Measurements from ENCODE around the gene NELL2. TPM values are rescaled to one million over a fixed set of nuclear protein-coding genes. Genes with fewer than 3 reads are reported as not detected.
"Not testable (repeated sequence)": the region's sequence is repeated elsewhere in the genome, so short reads cannot be mapped to it uniquely, and the experiment has no call there.

The NELL2 gene
- total RNA-seq, 2 experiments from 2014 or later = 0.95 to 1.8 TPM

- CTCF ChIA-PET (ENCODE audit: unreplicated experiment) = no interaction called here
- BruUV-seq (replicated peaks) = no TSS peak
- Histone ChIP-seq H3K9me2 (ENCODE audit: insufficient read depth, low read length) (no peaks in the 10 kb centered on the region), H3K4me1 (ENCODE audit: insufficient read depth, low read length, poor library complexity, severe bottlenecking) (peaks cover 6% of the 10 kb centered on the region), H4K20me1 (ENCODE audit: insufficient read depth, low read length) (no peaks in the 10 kb centered on the region), H3K4me2 (ENCODE audit: low read length) (no peak overlapping the region), H3K27ac (ENCODE audit: low read depth, low read length, poor library complexity, severe bottlenecking) (no peak overlapping the region), H3K9me3 (ENCODE audit: low read length) (no peaks in the 10 kb centered on the region), H2AFZ (ENCODE audit: low read length) (no peak overlapping the region), H3K4me3 (ENCODE audit: low read depth, low read length, poor library complexity, severe bottlenecking) (no peak overlapping the region), H3K79me2 (ENCODE audit: insufficient read depth, low read depth, low read length) (no peaks in the 10 kb centered on the region), H3K36me3 (ENCODE audit: insufficient read depth, low read length) (no peaks in the 10 kb centered on the region)
- TF ChIP-seq CTCF (conservative IDR thresholded peaks at IDR 0.05; ENCODE audit: low read length) (no peak), EZH2phosphoT487 (IDR thresholded peaks at IDR 0.05; ENCODE audit: borderline replicate concordance, low read depth, low read length) (no peak)
- POLR2A ChIA-PET = interaction anchor here (1.0 to 1.4 kb wide), 4 partner anchors 11 to 21 kb away, joined by 3 to 5 read pairs (median 4); no protein-coding TSS in a partner anchor
- intact Hi-C loops (cut with micrococcal nuclease; ENCODE audit: unreplicated experiment) = no loop called here
- DNase-seq (ENCODE audit: low spot score) = no peak
Measured at GRCh38 chr12:44827832-44828438, 48.2 kb downstream of the NELL2 start.

- H2AFZ ChIP-seq (ENCODE audit: low read length); H3K4me3 ChIP-seq (ENCODE audit: low read depth, low read length, poor library complexity, severe bottlenecking); H3K9me3 ChIP-seq (ENCODE audit: low read length); H3K4me1 ChIP-seq (ENCODE audit: insufficient read depth, low read length, poor library complexity, severe bottlenecking); H4K20me1 ChIP-seq (ENCODE audit: insufficient read depth, low read length); H3K79me2 ChIP-seq (ENCODE audit: insufficient read depth, low read depth, low read length); intact Hi-C loops (cut with micrococcal nuclease; ENCODE audit: unreplicated experiment); DNase-seq (ENCODE audit: low spot score); H3K4me2 ChIP-seq (ENCODE audit: low read length); CTCF ChIA-PET (ENCODE audit: unreplicated experiment); H3K36me3 ChIP-seq (ENCODE audit: insufficient read depth, low read length); H3K27ac ChIP-seq (ENCODE audit: low read depth, low read length, poor library complexity, severe bottlenecking); BruUV-seq (replicated peaks); H3K9me2 ChIP-seq (ENCODE audit: insufficient read depth, low read length): not testable (repeated sequence)
- POLR2A ChIA-PET = interaction anchor here (1.6 kb wide), 1 partner anchor 27 kb away, joined by 4 read pairs; no protein-coding TSS in a partner anchor
Measured at GRCh38 chr12:44821702-44822101, 54.4 kb downstream of the NELL2 start.

GRCh38 chr12:44819884-44820283 lies 56.2 kb downstream of the NELL2 start:
- DNase-seq (ENCODE audit: low spot score) = no peak
- CTCF ChIA-PET (ENCODE audit: unreplicated experiment) = no interaction called here
- no peaks in the 10 kb centered on the region for H4K20me1 ChIP-seq (ENCODE audit: insufficient read depth, low read length)
- no peaks in the 10 kb centered on the region for H3K36me3 ChIP-seq (ENCODE audit: insufficient read depth, low read length)
- H3K4me1 ChIP-seq (ENCODE audit: insufficient read depth, low read length, poor library complexity, severe bottlenecking) = peaks cover 5% of the 10 kb centered on the region
- H3K79me2 ChIP-seq (ENCODE audit: insufficient read depth, low read depth, low read length) = no peaks in the 10 kb centered on the region
- TF ChIP-seq CTCF (conservative IDR thresholded peaks at IDR 0.05; ENCODE audit: low read length) (no peak), EZH2phosphoT487 (IDR thresholded peaks at IDR 0.05; ENCODE audit: borderline replicate concordance, low read depth, low read length) (no peak)
- H2AFZ ChIP-seq (ENCODE audit: low read length) = no peak overlapping the region
- 0 out of 2 replicates have a peak, but pooled peaks cover 6% of the 10 kb centered on the region for H3K9me3 ChIP-seq (ENCODE audit: low read length)
- no TSS peak for BruUV-seq (replicated peaks)
- no peaks in the 10 kb centered on the region for H3K9me2 ChIP-seq (ENCODE audit: insufficient read depth, low read length)
- intact Hi-C loops (cut with micrococcal nuclease; ENCODE audit: unreplicated experiment) = no loop called here
- no peak overlapping the region for H3K27ac ChIP-seq (ENCODE audit: low read depth, low read length, poor library complexity, severe bottlenecking)
- H3K4me3 ChIP-seq (ENCODE audit: low read depth, low read length, poor library complexity, severe bottlenecking) = no peak overlapping the region
- no peak overlapping the region for H3K4me2 ChIP-seq (ENCODE audit: low read length)
- POLR2A ChIA-PET = interaction anchor here (0.5 kb wide), 1 partner anchor 21 kb away, joined by 3 read pairs; no protein-coding TSS in a partner anchor

All from OCI-LY7 (cell line).